ENCODE results near the gene PNPLA6. TPM values are rescaled to one million over a fixed set of nuclear protein-coding genes. Genes with fewer than 3 reads are reported as not detected.
A peak's percentile ranks its signal among the peaks of the same experiment; 100 is the strongest.

The PNPLA6 gene
- total and polyA plus RNA-seq, 2 of the 13 experiments (the other 11 are each of a cell fraction or from before 2014, with no cell fraction given) = 24.9 to 28.2 TPM

DNA sequence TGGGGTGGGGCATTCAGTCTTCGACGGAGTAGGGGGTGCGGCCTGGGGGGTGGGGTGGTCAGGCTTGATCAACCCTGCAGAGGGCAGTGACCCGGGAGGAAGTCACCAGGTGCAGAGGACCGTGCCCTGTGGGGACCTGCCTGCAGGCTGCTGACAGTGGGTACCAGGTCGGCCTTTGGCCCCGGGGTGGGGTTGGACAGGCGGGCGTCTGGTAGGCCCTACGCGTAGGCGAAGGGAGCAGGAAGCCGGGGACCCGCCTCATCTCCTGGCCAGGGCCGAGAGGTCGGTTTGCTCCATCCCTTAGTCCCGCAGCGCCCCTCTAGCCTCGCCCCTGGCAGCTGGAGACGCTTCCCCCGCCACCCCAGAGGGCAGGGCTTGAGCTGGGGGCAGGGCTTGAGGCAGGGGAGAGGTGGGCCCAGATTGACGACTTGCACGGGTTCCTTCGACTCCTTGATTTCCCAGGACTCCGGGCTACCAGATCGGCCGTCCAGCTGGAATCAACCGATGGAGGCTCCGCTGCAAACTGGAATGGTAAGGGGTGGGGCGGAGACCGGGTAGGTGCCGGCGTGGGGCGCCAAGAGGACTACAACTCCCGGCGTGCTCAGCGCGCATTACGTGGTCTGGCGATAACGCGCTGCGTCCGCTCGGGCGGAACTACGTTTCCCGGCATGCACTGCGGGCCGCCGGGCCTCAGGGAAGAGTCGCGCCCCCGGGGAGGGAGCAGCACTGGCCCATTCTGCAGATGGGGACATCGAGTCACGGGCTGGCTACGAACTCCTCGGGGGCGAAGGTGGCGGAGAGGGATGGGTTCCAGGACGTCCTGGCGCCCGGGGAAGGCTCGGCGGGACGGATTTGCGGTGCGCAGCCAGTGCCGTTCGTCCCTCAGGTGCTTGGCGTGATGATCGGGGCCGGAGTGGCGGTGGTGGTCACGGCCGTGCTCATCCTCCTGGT lies at the start of gene PNPLA6 (continued):
- TF ChIP-seq NFKB2 (CRISPR knock-in tag; IDR thresholded peaks at IDR 0.05; ENCODE audit: borderline replicate concordance) (peak; percentile 73; the same call in 1 of the 2 replicates), JUN (CRISPR knock-in tag; IDR thresholded peaks at IDR 0.05) (0 out of 2 replicates have a peak, but pooled peaks have one; percentile 64), RARG (CRISPR knock-in tag; IDR thresholded peaks at IDR 0.05; ENCODE audit: low read depth) (no peak), ZNF850 (CRISPR knock-in tag; conservative IDR thresholded peaks at IDR 0.05) (no peak), PHF5A (CRISPR knock-in tag; IDR thresholded peaks at IDR 0.05; ENCODE audit: low read depth, unreplicated experiment) (no peak), ZNF160 (CRISPR knock-in tag; IDR thresholded peaks at IDR 0.05) (peak; percentile 74; the same call in 1 of the 2 replicates), KLF9 (CRISPR knock-in tag; IDR thresholded peaks at IDR 0.05; ENCODE audit: low read depth) (no peak), ZMYM4 (CRISPR knock-in tag; IDR thresholded peaks at IDR 0.05) (peak; percentile 5; the same call in 1 of the 2 replicates), KLF11 (CRISPR knock-in tag; IDR thresholded peaks at IDR 0.05) (peak; percentile 31; the same call in 1 of the 2 replicates), ZNF703 (CRISPR knock-in tag; IDR thresholded peaks at IDR 0.05; ENCODE audit: borderline replicate concordance) (no peak), AHR (CRISPR knock-in tag; IDR thresholded peaks at IDR 0.05) (peak; percentile 61; the same call in 1 of the 2 replicates), TEAD3 (CRISPR knock-in tag; optimal IDR thresholded peaks at IDR 0.05; ENCODE audit: borderline replicate concordance) (peak; percentile 86), SIN3A (IDR thresholded peaks at IDR 0.05; ENCODE audit: borderline replicate concordance, low read depth, low read length) (peak; percentile 27; the same call in 1 of the 2 replicates), ISX (CRISPR knock-in tag; conservative IDR thresholded peaks at IDR 0.05) (no peak), ZSCAN20 (CRISPR knock-in tag; IDR thresholded peaks at IDR 0.05; ENCODE audit: borderline replicate concordance) (no peak; the same call in 1 of the 2 replicates), FOXA3 (CRISPR knock-in tag; IDR thresholded peaks at IDR 0.05) (peak; percentile 46; the same call in 1 of the 2 replicates), ZMYM2 (CRISPR knock-in tag; IDR thresholded peaks at IDR 0.05) (peak; percentile 64; the same call in 1 of the 2 replicates), CHD4 (IDR thresholded peaks at IDR 0.05; ENCODE audit: borderline replicate concordance, low read length) (0 out of 2 replicates have a peak, but pooled peaks have one; percentile 50), MXD4 (CRISPR knock-in tag; IDR thresholded peaks at IDR 0.05) (peak; percentile 86), ZNF432 (CRISPR knock-in tag; IDR thresholded peaks at IDR 0.05; ENCODE audit: borderline replicate concordance) (no peak)
- TF ChIP-seq, protein P1, sequence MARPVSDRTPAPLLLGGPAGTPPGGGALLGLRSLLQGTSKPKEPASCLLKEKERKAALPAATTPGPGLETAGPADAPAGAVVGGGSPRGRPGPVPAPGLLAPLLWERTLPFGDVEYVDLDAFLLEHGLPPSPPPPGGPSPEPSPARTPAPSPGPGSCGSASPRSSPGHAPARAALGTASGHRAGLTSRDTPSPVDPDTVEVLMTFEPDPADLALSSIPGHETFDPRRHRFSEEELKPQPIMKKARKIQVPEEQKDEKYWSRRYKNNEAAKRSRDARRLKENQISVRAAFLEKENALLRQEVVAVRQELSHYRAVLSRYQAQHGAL (CRISPR knock-in tag; IDR thresholded peaks at IDR 0.05; ENCODE audit: not compliant biosample characterization) = no peak
- TF ChIP-seq, protein P2, sequence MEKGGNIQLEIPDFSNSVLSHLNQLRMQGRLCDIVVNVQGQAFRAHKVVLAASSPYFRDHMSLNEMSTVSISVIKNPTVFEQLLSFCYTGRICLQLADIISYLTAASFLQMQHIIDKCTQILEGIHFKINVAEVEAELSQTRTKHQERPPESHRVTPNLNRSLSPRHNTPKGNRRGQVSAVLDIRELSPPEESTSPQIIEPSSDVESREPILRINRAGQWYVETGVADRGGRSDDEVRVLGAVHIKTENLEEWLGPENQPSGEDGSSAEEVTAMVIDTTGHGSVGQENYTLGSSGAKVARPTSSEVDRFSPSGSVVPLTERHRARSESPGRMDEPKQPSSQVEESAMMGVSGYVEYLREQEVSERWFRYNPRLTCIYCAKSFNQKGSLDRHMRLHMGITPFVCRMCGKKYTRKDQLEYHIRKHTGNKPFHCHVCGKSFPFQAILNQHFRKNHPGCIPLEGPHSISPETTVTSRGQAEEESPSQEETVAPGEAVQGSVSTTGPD (CRISPR knock-in tag; IDR thresholded peaks at IDR 0.05) = no peak
- TF ChIP-seq, protein P3, sequence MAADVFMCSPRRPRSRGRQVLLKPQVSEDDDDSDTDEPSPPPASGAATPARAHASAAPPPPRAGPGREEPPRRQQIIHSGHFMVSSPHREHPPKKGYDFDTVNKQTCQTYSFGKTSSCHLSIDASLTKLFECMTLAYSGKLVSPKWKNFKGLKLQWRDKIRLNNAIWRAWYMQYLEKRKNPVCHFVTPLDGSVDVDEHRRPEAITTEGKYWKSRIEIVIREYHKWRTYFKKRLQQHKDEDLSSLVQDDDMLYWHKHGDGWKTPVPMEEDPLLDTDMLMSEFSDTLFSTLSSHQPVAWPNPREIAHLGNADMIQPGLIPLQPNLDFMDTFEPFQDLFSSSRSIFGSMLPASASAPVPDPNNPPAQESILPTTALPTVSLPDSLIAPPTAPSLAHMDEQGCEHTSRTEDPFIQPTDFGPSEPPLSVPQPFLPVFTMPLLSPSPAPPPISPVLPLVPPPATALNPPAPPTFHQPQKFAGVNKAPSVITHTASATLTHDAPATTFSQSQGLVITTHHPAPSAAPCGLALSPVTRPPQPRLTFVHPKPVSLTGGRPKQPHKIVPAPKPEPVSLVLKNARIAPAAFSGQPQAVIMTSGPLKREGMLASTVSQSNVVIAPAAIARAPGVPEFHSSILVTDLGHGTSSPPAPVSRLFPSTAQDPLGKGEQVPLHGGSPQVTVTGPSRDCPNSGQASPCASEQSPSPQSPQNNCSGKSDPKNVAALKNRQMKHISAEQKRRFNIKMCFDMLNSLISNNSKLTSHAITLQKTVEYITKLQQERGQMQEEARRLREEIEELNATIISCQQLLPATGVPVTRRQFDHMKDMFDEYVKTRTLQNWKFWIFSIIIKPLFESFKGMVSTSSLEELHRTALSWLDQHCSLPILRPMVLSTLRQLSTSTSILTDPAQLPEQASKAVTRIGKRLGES (CRISPR knock-in tag; IDR thresholded peaks at IDR 0.05; ENCODE audit: borderline replicate concordance) = no peak
- TF ChIP-seq, protein P4, sequence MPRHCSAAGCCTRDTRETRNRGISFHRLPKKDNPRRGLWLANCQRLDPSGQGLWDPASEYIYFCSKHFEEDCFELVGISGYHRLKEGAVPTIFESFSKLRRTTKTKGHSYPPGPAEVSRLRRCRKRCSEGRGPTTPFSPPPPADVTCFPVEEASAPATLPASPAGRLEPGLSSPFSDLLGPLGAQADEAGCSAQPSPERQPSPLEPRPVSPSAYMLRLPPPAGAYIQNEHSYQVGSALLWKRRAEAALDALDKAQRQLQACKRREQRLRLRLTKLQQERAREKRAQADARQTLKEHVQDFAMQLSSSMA (CRISPR knock-in tag; IDR thresholded peaks at IDR 0.05) = peak; percentile 99

Measured in HepG2 (cell line).